T-cell (primary cell): ENCODE measurements around the gene GNG4. TPM values are rescaled to one million over a fixed set of nuclear protein-coding genes. Genes with fewer than 3 reads are reported as not detected.

Source experiments
- ATAC-seq, 4 experiments: fragments of 200-7000 bp in 3 of 4; fragments of 150-1000 bp in 1 of 4; cut with Tn5 transposase; replicated peaks in 1 of 4; 1 replicate in 3 of 4; 2 replicates in 1 of 4; pipeline ENCODE4 v1.10.0; 2021; ENCODE audit warnings: moderate library complexity in 3 of 4, mild to moderate bottlenecking in 2 of 4, moderate number of reproducible peaks in 1 of 4
- CTCF ChIA-PET, 2 donors: fragments of 300-600 bp; sonication (Branson Sonifier 250); formaldehyde crosslinking; loops; one replicate each; lab custom pipeline; 2022; ENCODE audit warnings: antibody characterized with exemption in 2 of 2; lab: Charles Lee
- POLR2A ChIA-PET, 2 donors: fragments of 300-600 bp; sonication (Branson Sonifier 250); formaldehyde crosslinking; loops; one replicate each; lab custom pipeline; 2022; ENCODE audit warnings: antibody characterized with exemption in 2 of 2; lab: Charles Lee
- DNase-seq, 35 experiments: peaks; one replicate each; pipeline versions ENCODE4 v3.0.0 to v3.0.0-alpha.2; 2013 to 2023
- H3K27ac ChIP-seq: one replicate; pipeline ENCODE4 v1.5.1; 2013; ENCODE audit warnings: low read length
- H3K27me3 ChIP-seq, 2 experiments: replicated peaks in 1 of 2; 1 replicate in 1 of 2; 2 replicates in 1 of 2; pipeline versions ENCODE4 v1.6.1 to v1.7.0; 2013; ENCODE audit warnings: low read length in 1 of 2, mixed read lengths in 1 of 2; ENCODE audit not compliant: control insufficient read depth in 2 of 2, insufficient read depth in 2 of 2; ENCODE audit errors: extremely low read depth in 1 of 2
- H3K36me3 ChIP-seq, 2 donors: 1 replicate in 1 of 2; 2 replicates in 1 of 2; pipeline versions ENCODE4 v1.6.1 to v1.7.0; 2013; ENCODE audit warnings: low read length in 1 of 2; ENCODE audit not compliant: control insufficient read depth in 2 of 2, insufficient read depth in 1 of 2; ENCODE audit errors: extremely low read depth in 1 of 2
- H3K4me1 ChIP-seq, 2 experiments: 1 replicate in 1 of 2; 2 replicates in 1 of 2; pipeline versions ENCODE4 v1.6.1 to v1.7.0; 2013; ENCODE audit warnings: low read length in 2 of 2, mixed read lengths in 1 of 2; ENCODE audit not compliant: insufficient read depth in 2 of 2, control insufficient read depth in 1 of 2; ENCODE audit errors: extremely low read depth in 1 of 2
- H3K4me3 ChIP-seq, 2 donors: 1 replicate in 1 of 2; 2 replicates in 1 of 2; pipeline versions ENCODE4 v1.5.1 to v1.7.0; 2013; ENCODE audit warnings: mild to moderate bottlenecking in 2 of 2, low read length in 1 of 2, moderate library complexity in 1 of 2; ENCODE audit not compliant: control insufficient read depth in 1 of 2; ENCODE audit errors: extremely low read depth in 1 of 2
- H3K9me3 ChIP-seq: 2 replicates; pipeline ENCODE4 v1.7.0; 2013
- H3K27ac Mint-ChIP-seq, 2 donors: one replicate each; pipeline ENCODE4 v1.8.0; 2020 to 2021; ENCODE audit warnings: mild to moderate bottlenecking in 2 of 2, mixed read lengths in 2 of 2
- H3K27me3 Mint-ChIP-seq, 2 donors: one replicate each; pipeline ENCODE4 v1.8.0; 2021 to 2022; ENCODE audit warnings: mixed read lengths in 2 of 2
- H3K36me3 Mint-ChIP-seq: one replicate; pipeline ENCODE4 v1.8.0; 2021; ENCODE audit warnings: mixed read lengths
- H3K4me1 Mint-ChIP-seq, 3 donors: one replicate each; pipeline ENCODE4 v1.8.0; 2020 to 2022; ENCODE audit warnings: mixed read lengths in 3 of 3, mild to moderate bottlenecking in 1 of 3
- H3K4me3 Mint-ChIP-seq, 3 donors: one replicate each; pipeline ENCODE4 v1.8.0; 2020 to 2022; ENCODE audit warnings: mild to moderate bottlenecking in 3 of 3, mixed read lengths in 3 of 3, moderate library complexity in 3 of 3
- H3K9me3 Mint-ChIP-seq, 3 donors: one replicate each; pipeline ENCODE4 v1.8.0; 2020 to 2022; ENCODE audit warnings: mixed read lengths in 3 of 3
- WGBS: methylation state at CpG from one replicate; pipeline ENCODE4 v1.1.5; 2013; ENCODE audit warnings: missing lambda C conversion rate; ENCODE audit not compliant: insufficient coverage; 5-methylcytosine and 5-hydroxymethylcytosine counted together
- total RNA-seq, 35 experiments: library from RNA in 6 of 35; stranded (reverse) in 6 of 35; fragments of 120-200 nt in 1 of 35; gene quantifications; one replicate each; pipeline versions ENCODE4 v1.2.1 to v1.2.4 and lab custom pipeline; 2013 to 2026

The GNG4 gene
- total RNA-seq, 5 donors from 2014 or later (not counting 1 experiment from before 2014, with no cell fraction given) = 0.07 to 0.29 (median 0.17) TPM; not detected in 1

- Histone ChIP-seq H3K4me3 (no peak overlapping the region), H3K4me1 (no peaks in the 10 kb centered on the region), H3K36me3 (peaks cover 0 to 42% of the 10 kb centered on the region in 2 donors), H3K27ac (no peak overlapping the region), H3K27me3 (no peaks in the 10 kb centered on the region), H3K9me3 (peaks cover 2% of the 10 kb centered on the region)
- H3K4me3 Mint-ChIP-seq = no peak overlapping the region
- H3K27me3 Mint-ChIP-seq = no peaks in the 10 kb centered on the region
- no peaks in the 10 kb centered on the region for H3K4me1 Mint-ChIP-seq
- POLR2A ChIA-PET = no interaction called here
- no peak for DNase-seq
- no peak overlapping the region for H3K27ac Mint-ChIP-seq
- CTCF ChIA-PET = interaction anchor here in 1 of 2 donors (1.2 kb wide), 1 partner anchor 21 kb away, joined by 3 read pairs; no protein-coding TSS in a partner anchor
- ATAC-seq = no peak
- 100% methylated on average over 3 of the region's 3 CpGs for WGBS
- peaks cover 78% of the 10 kb centered on the region for H3K36me3 Mint-ChIP-seq
- peaks cover 14 to 20% (median 19%) of the 10 kb centered on the region in 3 donors for H3K9me3 Mint-ChIP-seq
Measured at GRCh38 chr1:235679644-235680043, 30.1 kb upstream of the GNG4 start.

DNA sequence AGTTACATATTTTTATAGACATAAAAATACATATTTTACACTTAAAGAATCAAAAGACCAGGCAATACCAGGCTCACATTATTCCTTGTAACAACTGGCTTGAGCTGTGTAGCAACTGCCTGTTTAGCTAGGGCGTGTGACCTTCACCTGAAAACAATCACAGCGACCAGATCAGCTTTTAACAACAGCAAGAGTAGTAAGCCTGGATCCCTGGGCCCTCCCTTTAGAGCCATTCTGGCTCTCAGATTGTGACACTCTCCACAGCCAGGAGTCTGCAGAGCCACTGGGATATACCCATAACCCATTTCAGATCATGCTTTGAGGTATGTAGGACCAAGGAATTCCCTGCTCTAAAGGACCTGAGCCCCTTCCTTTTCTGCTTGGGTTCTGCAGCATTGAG lies 29.4 kb upstream of the GNG4 start:
- ATAC-seq = no peak
- no peaks in the 10 kb centered on the region for H3K4me1 Mint-ChIP-seq
- WGBS = 100% methylated on average over 1 of the region's 2 CpGs

DNA sequence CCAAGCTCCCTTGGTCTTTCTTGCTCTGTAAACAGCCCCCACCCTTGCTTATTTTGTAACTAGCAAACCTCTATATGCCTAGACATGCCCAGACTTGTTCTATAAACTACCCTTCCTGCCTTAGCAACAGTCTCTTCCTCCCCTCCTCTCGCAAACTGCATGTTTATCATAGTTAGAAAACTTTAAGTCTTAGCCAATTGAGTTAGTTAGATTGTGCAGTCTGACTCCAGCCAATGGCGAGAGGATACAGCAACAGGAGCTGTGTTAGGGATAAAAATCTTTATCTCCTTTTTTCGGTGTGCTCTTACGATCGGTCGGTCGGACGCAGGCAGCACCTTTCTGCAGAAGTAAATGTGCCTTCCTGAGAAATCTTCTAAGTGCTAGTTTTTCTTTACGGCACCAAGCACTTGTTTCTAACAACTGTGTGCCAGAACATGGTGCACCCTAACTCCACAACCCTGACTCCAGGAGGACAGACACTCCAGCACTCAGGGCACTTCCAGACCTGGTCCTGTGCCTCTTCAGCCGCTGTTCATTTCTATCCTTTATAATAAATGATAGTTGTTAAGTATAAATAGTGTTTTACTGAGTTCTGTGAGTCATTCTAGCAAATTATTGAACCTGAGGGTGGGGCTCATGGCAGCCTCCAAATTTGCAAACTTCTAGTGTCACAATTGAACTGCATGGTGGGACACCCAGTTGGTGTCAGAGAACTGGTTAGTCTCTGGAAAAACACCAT lies 25.7 kb upstream of the GNG4 start:
- Mint-ChIP-seq H3K9me3 (peaks cover 34 to 55% (median 48%) of the 10 kb centered on the region in 3 donors), H3K36me3 (peaks cover 83% of the 10 kb centered on the region), H3K4me1 (no peaks in the 10 kb centered on the region), H3K4me3 (no peak overlapping the region), H3K27ac (no peak overlapping the region), H3K27me3 (no peaks in the 10 kb centered on the region)
- ATAC-seq = no peak
- Histone ChIP-seq H3K36me3 (peaks cover 7 to 51% of the 10 kb centered on the region in 2 donors), H3K27me3 (no peaks in the 10 kb centered on the region), H3K9me3 (peaks cover 2% of the 10 kb centered on the region), H3K27ac (no peak overlapping the region), H3K4me1 (no peaks in the 10 kb centered on the region), H3K4me3 (no peak overlapping the region)
- CTCF ChIA-PET = no interaction called here
- DNase-seq = no peak
- POLR2A ChIA-PET = interaction anchor here in 1 of 2 donors (0.5 kb wide), 1 partner anchor 57 kb away, joined by 6 read pairs; no protein-coding TSS in a partner anchor
- no CpG with 5 or more reads among the region's 10 CpGs for WGBS

More for the DNA sequence above, 29.4 kb upstream of the GNG4 start:
- H3K36me3 Mint-ChIP-seq = peaks cover 81% of the 10 kb centered on the region
- POLR2A ChIA-PET = no interaction called here
- no peak overlapping the region for H3K4me3 ChIP-seq
- peaks cover 14 to 23% (median 19%) of the 10 kb centered on the region in 3 donors for H3K9me3 Mint-ChIP-seq
- no peaks in the 10 kb centered on the region for H3K27me3 ChIP-seq
- H3K27ac Mint-ChIP-seq = no peak overlapping the region
- peaks cover 0 to 41% of the 10 kb centered on the region in 2 donors for H3K36me3 ChIP-seq
- H3K27me3 Mint-ChIP-seq = no peaks in the 10 kb centered on the region
- H3K9me3 ChIP-seq = peaks cover 2% of the 10 kb centered on the region
- H3K4me3 Mint-ChIP-seq = no peak overlapping the region
- H3K4me1 ChIP-seq = no peaks in the 10 kb centered on the region
- no peak overlapping the region for H3K27ac ChIP-seq
- CTCF ChIA-PET = no interaction called here
- DNase-seq = no peak

DNA sequence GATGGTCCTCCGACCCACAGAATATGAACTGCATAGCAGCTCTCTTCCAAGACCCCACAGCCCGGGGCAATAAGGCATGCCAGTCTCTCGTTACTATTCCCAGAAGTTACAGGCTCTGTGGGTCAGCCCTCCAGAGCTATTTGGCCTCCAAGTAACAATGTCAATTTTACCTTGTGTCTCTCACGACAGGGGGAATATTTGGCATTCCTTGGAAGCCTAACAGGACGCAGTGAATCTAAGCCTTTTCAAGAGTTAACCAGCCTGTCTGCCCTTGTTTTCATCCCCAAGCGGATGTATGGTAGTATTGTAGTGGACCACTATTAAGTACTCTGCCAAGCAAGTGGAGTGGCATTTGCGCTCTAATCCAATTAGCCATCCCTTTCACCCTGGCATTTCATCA lies 24.4 kb upstream of the GNG4 start:
- Mint-ChIP-seq H3K4me3 (no peak overlapping the region), H3K9me3 (peaks cover 40 to 63% (median 55%) of the 10 kb centered on the region in 3 donors), H3K36me3 (peaks cover 83% of the 10 kb centered on the region), H3K4me1 (no peaks in the 10 kb centered on the region), H3K27me3 (no peaks in the 10 kb centered on the region), H3K27ac (no peak overlapping the region)
- Histone ChIP-seq H3K4me1 (no peaks in the 10 kb centered on the region), H3K4me3 (no peak overlapping the region), H3K9me3 (peaks cover 5% of the 10 kb centered on the region), H3K27me3 (no peaks in the 10 kb centered on the region), H3K27ac (no peak overlapping the region), H3K36me3 (peaks cover 7 to 51% of the 10 kb centered on the region in 2 donors)
- no peak for ATAC-seq
- DNase-seq = no peak
- WGBS = 73% methylated on average over 4 of the region's 7 CpGs
- CTCF ChIA-PET = interaction anchor here in 1 of 2 donors (0.7 kb wide), 1 partner anchor 766 kb away, joined by 5 read pairs; no protein-coding TSS in a partner anchor
- POLR2A ChIA-PET = no interaction called here

GRCh38 chr1:235671992-235672391 lies 22.4 kb upstream of the GNG4 start:
- DNase-seq = no peak
- peaks cover 89% of the 10 kb centered on the region for H3K36me3 Mint-ChIP-seq
- ChIA-PET CTCF (no interaction called here), POLR2A (no interaction called here)
- H3K4me1 ChIP-seq = no peaks in the 10 kb centered on the region
- peaks cover 7 to 50% of the 10 kb centered on the region in 2 donors for H3K36me3 ChIP-seq
- H3K4me3 Mint-ChIP-seq = no peak overlapping the region
- H3K9me3 Mint-ChIP-seq = peaks cover 40 to 68% (median 55%) of the 10 kb centered on the region in 3 donors
- H3K4me3 ChIP-seq = no peak overlapping the region
- H3K27me3 Mint-ChIP-seq = no peaks in the 10 kb centered on the region
- no peak for ATAC-seq
- H3K27ac Mint-ChIP-seq = no peak overlapping the region
- 100% methylated on average over 1 of the region's 1 CpG for WGBS
- H3K27ac ChIP-seq = no peak overlapping the region
- no peaks in the 10 kb centered on the region for H3K27me3 ChIP-seq
- peaks cover 5% of the 10 kb centered on the region for H3K9me3 ChIP-seq
- H3K4me1 Mint-ChIP-seq = no peaks in the 10 kb centered on the region

DNA sequence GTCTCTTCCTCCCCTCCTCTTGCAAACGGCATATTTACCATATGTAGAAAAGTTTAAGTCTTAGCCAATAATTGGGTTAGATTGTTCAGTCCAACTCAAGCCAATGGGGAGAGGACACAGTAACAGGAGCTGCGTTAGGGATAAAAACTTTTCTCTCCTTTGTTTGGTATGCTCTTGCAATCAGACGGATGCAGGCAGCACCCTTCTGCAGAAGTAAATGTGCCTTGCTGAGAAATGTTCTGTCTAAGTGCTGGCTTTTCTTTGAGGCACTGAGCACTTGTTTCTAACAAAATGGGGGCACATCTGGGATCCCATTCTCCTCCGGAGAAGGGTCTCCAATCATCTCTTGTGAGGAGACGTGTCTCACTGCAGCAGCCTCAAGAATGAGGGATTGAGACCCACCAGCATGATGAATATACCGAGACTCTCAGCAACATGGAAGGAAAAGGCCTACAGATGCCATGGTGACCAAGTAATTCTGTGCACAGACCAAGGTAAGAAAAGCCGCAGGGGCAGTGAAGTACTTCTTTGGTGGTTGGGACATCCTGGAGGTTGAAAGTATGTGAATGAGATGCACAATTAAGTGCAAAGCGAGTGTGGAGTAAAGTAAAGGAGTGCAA lies 20.7 kb upstream of the GNG4 start:
- POLR2A ChIA-PET = no interaction called here
- no peak overlapping the region for H3K4me3 Mint-ChIP-seq
- CTCF ChIA-PET = no interaction called here
- DNase-seq (no peak), ATAC-seq (no peak)
- H3K27me3 Mint-ChIP-seq = no peaks in the 10 kb centered on the region
- H3K27ac Mint-ChIP-seq = peak overlapping the region in 1 of 2 donors; percentile 25
- no peak overlapping the region for H3K27ac ChIP-seq
- WGBS = 90% methylated on average over 6 of the region's 8 CpGs
- peaks cover 74% of the 10 kb centered on the region for H3K36me3 Mint-ChIP-seq
- H3K4me1 ChIP-seq = no peaks in the 10 kb centered on the region
- H3K4me3 ChIP-seq = no peak overlapping the region
- peaks cover 7 to 32% of the 10 kb centered on the region in 2 donors for H3K36me3 ChIP-seq
- no peaks in the 10 kb centered on the region for H3K4me1 Mint-ChIP-seq
- H3K27me3 ChIP-seq = no peaks in the 10 kb centered on the region
- H3K9me3 Mint-ChIP-seq = peaks cover 32 to 55% (median 42%) of the 10 kb centered on the region in 3 donors
- peaks cover 3% of the 10 kb centered on the region for H3K9me3 ChIP-seq
